Measurements from ENCODE around the gene FOLR1.

Gene FOLR1

DNA sequence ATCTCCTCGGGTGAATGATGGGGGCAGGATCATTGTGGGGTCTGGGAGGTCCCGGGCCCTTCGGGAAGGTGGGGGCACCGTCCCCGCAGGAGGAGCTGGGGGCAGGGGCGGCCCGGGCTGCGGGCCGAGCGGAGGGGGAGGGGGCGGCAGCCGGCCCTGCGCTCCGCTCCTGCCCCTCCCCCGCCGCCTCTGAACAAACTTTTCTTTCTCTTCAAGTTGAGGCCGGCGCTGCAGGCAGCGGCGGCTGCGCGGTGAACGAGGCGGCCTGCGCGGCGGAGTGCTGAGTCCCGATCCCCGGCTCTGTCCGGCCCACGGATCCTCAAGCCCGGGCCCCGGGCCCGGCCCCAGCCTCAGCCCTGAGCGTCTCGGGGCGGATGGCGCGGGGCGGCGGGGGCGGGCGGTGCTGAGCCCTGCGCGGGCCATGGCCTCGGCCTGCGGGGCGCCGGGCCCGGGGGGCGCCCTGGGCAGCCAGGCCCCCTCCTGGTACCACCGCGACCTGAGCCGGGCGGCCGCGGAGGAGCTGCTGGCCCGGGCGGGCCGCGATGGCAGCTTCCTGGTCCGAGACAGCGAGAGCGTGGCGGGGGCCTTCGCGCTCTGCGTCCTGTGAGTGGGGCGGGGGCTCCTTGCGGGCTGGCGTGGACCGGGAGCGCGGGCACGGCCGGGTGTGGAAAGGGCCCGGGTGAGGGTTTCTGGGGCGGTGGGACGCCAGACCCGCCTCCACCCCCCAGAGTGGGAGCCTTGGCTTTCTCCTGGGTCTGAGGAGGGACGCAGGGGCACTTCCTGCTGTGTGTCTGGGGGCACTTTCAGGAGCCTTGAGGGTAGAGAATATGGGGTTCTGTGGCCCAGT is 32.8 kb downstream of the FOLR1 start, which contains the start of gene INPPL1:
Gene INPPL1, plus strand, starts transcription at position 204 of the 847 bp plus-strand sequence. Its CDS starts 218 bp downstream, at position 422.
- no peak for DNase-seq

DNA sequence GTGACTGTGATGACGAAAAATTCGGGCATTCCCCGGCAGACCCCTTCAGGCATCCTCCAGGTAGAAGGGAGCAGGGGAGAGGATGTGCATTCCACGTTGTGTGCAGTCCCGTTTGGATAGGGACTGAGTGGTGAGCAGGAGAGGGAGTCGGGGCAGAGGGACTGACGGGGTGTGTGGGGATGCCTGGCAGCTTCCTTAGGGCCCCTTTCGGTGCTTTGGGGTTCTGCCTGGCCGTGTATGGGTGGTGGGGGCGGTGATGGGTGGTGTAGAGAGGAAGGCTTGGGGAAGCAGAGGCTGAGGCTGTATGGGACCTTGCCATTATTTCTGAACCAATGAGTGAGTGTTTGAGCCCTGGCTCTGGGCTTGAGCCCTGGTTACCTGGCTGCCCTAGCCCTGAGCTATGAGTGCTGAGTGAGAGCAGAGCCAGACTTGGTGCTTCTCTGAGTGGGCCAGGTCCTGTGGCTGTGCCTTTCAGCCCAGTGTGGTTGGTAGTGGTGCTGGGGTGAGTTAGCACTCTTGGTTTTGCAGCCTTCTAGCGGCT is 33.5 kb downstream of the FOLR1 start:
- no peak for DNase-seq

DNA sequence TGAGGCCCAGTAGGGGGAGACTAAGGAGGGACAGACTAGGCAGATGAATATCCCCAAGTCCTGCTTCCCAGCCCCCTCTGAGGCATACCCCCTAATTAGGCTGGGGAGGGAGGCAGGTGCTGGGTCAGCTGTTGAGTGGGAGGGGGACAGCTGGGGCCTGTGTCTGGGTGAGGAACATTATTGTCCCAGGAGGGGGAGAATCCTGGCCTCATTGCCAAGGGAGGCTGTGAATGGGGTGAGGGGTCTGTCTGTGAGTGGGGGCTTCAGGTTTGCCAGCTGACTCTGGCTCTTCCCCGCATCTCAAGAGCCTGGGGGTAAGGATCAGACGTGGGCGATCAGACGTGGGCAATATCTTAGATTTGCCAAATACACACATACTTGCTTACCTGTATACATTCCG is 34.8 kb downstream of the FOLR1 start:
- DNase-seq = no peak

DNA sequence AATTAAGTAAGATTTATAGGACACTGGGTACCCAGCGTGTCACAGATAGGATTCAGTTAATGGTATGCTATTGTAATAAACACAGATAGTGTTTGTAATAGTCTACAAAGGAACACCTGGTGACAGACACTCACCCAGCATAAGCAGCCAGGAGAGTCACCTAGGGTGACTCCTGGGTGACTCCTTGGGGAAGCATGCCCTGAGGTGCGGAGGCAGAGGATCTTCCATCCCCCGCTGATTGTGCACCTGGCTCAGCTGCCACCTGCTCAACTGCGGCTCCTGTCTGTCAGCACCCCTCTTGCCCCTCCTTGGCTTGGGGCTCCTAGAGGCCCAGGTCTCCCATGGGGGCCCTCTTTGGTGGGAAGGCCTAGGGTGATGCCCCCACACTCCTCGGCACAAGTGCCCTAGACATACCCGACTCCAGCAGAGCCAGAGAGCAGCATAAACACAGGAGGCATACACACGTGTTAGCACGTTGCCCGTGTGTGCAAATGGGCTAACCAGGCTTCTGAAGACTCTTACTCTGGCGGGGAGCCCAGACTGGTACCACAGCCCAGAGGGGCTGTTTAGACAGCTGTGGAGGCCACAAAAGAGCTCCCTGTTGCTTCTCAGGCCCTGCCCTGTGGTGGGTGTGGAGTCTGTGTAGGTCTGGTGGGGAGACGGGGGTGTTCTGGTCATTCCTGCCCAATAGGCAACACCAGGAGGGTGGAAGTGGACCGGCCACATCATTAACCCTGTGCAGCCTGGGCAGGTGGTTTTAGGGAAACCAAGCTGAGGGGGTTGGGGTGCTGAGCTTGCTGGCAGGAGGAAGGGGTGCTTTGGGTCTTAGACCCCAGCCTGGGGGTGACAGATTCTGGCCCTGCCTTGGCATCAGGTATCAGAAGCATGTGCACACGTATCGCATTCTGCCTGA is 35.6 kb downstream of the FOLR1 start:
- peak; percentile 5 for DNase-seq

DNA sequence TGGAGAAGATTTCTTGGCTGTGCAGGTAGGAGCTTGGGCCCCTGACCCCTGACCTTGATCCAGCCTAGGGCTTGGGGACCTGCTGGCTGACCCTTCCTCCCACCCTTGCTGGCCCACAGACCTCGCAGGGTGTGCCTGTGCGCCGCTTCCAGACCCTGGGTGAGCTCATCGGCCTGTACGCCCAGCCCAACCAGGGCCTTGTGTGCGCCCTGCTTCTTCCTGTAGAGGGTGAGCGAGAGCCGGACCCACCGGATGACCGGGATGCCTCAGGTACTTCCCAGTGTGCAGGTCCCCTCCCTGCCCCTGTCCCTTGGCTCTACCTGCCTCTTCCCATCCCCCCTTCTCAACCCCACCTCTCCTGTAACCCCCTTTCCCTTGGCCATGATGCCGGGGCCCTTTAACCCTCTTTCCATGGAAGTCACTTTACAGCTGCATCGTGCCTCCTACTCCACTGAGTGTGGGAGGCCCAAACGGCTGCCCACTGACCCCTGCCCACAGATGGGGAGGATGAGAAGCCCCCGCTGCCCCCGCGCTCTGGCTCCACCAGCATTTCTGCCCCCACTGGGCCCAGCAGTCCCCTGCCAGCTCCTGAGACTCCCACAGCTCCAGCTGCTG is 36.4 kb downstream of the FOLR1 start:
- DNase-seq = no peak

DNA sequence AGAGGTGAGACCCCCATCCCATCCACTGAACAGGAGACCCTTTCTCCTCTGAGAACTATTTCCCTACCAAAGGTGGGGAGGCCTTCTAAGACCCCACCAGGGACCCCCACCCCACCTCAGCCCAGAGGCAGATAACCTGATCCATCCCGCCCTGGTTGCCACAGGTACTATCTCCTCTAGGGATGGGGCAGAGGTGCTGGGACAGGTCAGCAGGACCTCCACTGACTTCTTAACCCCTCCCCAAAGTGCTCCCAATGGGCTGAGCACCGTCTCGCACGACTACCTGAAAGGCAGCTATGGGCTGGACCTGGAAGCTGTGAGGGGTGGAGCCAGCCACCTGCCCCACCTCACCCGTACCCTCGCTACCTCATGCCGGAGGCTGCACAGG is 36.9 kb downstream of the FOLR1 start:
- no peak for DNase-seq

DNA sequence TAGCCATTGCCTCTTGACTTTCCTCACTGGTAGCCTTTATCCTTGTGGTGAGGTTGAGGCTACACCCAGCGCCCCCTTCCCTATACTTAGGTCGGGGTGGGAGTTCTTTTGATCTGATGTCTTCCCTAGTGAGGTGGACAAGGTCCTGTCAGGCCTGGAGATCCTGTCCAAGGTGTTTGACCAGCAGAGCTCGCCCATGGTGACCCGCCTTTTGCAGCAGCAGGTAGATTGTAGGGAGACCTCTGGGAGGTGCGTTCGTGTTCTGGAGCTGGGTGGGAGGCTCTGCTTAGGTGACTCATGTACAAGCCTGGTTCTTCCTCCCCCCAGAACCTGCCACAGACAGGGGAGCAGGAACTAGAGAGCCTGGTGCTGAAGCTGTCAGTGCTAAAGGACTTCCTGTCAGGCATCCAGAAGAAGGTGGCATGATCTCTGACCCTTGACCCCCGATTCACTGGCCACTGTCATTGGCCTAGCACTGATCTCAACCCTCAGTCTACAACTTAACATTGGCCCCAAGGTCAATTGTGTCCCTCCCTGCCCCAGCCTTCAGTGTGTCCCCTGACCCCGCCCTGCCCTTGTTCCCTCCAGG is 37.5 kb downstream of the FOLR1 start:
- no peak for DNase-seq

DNA sequence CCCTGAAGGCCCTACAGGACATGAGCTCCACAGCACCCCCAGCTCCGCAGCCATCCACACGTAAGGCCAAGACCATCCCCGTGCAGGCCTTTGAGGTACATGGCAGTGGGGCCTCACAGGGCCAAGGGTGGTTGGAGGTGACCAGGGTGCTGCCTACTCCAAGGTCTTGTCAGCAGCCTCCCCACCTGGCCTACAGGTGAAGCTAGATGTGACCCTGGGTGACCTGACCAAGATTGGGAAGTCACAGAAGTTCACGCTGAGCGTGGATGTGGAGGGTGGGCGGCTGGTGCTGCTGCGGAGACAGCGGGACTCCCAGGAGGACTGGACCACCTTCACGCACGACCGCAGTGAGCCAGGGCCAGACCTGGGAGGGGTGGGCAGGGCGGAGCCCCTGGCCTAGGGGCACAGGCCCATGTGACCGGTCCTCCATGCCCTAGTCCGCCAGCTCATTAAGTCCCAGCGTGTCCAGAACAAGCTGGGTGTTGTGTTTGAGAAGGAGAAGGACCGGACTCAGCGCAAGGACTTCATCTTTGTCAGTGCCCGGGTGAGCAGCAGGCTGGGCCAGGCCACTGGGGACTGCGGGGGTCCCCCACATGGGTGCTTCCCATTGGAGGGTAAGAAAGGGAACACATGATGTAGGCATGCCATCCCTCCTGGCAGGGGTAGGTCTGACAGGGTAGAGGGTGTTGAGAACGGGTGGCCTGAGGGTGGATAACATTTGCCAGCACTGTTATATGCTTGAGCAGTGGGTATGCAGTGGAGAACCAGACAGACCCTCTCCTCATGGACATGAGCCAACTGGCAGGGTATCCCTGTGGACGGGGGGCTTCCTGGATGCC is 38.2 kb downstream of the FOLR1 start:
- no peak for DNase-seq

DNA sequence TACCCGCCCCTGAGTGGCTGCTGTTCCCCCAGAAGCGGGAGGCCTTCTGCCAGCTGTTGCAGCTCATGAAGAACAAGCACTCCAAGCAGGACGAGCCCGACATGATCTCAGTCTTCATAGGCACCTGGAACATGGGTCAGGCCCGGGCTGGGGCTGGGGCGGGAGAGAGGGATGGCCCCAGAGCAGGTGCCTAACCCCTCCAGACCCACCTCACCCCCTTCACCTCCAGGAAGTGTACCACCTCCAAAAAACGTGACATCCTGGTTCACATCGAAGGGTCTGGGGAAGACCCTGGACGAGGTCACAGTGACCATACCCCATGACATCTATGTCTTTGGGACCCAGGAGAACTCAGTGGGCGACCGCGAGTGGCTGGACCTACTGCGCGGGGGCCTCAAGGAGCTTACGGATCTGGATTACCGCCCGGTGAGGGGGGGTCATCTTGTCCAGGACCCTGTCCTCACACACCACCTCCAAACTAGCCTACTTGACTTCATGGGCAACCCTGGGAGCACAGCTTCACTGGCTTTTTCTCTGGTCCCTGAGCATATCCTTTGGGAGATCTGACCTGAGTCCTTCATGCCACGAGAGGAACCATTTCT is 38.9 kb downstream of the FOLR1 start:
- no peak for DNase-seq

DNA sequence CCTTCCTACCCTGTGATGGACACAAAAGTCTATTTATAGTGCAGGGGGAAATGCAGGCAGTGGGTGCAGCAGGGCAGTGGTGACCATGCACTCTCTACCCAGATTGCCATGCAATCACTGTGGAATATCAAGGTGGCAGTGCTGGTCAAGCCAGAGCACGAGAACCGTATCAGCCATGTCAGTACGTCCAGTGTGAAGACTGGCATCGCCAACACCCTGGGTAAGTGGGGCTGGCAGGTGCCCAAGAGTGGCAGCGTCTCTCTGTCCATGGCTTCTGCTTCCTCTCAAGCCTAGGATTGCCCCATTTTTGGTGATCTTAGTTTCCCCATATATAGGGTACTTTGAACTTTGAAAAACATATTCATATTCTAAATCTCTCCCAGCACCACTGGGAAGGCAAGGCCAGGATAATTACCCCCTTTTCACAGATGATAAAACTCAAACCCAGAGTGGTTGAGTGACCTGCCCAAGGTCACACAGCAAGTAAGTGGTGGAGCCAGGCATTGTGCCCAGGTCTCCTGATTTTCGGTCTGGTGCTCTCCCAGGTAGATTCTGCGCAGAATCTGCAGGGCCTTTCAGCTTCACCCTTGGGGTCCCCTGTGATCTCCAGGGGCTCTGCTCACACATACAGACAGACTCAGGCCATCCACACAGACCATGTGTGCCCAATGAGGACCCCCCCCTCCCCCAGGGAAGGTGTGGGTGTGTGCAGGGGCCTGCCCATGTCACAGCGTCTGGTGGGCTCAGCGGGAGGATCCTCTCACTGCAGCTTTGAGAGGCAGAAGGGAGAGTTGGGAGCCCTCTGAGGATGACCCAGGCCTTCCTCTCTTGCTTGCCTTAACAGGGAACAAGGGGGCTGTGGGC is 39.7 kb downstream of the FOLR1 start:
- no peak for DNase-seq

DNA sequence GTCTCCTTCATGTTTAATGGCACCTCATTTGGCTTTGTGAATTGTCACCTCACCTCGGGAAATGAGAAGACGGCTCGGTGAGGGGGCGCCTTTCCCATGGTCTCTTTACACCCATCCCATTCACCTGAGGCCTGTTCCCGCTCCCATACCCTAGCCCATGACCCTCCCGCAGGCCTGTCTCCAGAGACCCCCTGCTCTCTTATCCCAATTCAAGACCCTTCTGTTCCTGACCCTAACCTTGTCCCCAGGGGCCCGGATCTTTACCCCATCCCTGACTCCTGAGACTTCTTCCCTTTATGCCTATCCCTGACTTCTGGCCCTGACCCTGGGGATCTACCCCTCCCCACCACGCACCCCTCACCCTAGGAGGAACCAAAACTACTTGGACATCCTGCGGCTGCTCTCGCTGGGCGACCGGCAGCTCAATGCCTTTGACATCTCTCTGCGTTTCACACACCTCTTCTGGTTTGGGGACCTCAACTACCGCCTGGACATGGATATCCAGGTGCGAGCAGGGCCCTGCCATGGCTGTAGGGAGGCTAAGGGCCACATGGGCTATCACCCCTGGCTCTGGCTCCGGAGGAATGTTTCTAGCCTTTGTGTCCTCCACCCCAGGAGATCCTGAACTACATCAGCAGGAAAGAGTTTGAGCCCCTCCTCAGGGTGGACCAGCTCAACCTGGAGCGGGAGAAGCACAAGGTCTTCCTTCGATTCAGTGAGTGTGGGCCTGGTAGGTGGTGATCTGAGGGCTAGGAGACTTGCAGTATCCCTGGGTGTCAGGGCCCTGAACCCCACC is 40.5 kb downstream of the FOLR1 start:
- no peak for DNase-seq

DNA sequence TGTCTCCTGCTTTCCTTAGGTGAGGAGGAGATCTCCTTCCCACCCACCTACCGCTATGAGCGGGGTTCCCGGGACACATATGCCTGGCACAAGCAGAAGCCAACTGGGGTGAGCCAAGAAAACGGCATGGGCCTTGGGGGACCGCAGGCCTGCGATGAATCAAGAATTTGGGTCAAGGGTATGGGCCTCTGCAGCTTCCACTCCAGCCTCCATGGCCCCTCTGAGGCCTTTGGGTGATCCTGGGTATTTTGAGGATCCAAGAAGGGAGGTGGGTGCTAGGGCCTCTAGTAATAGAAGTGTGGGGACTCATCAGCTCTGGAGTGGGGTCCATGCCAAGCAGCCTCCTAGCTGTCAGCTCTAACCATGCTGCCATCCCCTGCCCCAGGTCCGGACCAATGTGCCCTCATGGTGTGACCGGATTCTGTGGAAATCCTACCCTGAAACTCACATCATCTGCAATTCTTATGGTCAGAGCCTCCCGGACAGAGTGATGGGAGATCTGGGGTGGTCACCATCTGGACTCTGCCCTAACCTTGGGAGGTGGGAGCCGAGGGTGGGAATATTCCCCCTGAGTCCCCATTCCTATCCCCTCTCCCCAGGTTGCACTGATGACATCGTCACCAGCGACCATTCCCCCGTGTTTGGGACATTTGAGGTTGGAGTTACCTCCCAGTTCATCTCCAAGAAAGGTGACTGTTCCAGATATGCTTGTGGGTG is 41.3 kb downstream of the FOLR1 start:
- no peak for DNase-seq

DNA sequence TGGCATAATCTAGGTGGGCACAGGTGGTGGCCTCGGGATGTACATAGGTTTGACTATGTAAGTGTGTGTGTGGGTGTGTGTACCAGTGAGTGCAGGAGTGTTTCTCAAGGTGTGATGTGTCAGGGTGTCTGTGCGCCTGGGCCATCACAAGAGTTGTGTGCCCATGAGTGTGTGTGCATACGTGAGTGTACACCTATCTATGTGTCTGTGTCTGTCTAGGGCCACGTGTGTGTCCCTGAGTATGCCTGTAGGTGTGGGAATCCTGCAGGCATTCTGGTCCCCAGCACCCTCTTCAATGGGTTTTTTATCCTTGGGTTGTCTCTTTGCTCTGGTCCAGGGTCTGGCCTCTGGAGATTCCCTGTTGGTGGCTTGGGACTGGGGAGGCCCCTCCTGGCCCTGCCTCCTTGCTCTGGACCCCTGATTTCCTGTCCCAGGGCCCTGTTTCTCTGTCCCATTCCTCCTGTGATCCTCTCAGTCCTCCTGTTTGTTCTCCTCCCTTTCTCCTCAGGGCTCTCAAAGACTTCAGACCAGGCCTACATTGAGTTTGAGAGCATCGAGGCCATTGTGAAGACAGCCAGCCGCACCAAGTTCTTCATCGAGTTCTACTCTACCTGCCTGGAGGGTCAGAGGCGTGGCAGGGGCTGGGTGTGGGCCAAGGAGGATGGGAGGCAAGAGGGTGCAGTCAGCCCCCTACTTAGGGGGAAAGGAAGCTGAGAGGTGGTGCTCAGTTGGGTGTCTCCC is 42.0 kb downstream of the FOLR1 start:
- no peak for DNase-seq

DNA sequence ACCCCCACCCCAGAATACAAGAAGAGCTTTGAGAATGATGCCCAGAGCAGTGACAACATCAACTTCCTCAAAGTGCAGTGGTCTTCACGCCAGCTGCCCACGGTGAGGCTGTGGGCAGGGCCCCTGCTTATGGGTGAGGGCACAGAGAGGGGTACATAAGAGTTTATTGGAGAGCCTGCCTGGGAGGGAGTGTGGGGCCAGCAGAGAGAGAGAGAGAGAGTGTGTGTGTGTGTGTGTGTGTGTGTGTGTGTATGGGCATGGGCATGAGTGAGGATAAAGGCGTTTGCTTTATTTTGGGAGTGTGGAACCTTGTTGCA is 42.5 kb downstream of the FOLR1 start:
- no peak for DNase-seq

DNA sequence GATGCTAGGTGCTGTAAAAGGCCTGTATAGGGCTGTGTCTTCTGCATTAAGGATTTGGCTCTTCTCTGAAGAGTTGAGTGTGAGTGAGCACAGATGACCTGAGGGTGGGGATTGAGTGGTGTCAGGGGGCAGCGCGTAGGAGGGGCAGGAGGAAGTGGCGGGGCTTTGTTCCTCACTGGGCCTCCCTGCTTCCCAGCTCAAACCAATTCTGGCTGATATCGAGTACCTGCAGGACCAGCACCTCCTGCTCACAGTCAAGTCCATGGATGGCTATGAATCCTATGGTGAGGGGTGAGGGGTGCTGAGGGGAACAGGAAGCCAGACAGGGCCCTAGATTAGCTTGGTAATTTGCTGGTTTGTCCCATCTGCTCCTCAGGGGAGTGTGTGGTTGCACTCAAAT is 43.0 kb downstream of the FOLR1 start:
- no peak for DNase-seq

DNA sequence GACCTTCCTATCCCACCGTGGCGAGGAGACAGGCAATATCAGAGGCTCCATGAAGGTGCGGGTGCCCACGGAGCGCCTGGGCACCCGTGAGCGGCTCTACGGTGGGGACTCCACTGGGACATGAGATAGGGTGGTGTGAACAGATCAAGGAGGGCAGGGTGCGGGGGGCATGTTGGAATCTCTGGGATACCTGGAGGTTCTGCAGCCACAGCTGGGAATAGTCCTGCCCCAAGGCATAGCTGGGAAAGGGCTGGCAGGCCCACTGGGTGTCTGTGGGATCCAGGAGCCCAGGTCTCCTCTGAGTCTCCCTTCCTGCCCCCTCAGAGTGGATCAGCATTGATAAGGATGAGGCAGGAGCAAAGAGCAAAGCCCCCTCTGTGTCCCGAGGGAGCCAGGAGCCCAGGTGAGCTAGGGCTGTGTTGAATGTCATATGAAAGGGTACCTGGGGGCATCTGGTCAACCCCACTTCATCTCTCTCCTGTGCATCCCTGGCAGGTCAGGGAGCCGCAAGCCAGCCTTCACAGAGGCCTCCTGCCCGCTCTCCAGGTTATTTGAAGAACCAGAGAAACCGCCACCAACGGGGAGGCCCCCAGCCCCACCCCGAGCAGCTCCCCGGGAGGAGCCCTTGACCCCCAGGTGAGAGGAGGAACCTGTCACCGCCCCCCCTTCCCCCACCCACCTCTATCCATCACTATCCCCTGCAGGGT is 43.6 kb downstream of the FOLR1 start:
- DNase-seq = no peak

DNA sequence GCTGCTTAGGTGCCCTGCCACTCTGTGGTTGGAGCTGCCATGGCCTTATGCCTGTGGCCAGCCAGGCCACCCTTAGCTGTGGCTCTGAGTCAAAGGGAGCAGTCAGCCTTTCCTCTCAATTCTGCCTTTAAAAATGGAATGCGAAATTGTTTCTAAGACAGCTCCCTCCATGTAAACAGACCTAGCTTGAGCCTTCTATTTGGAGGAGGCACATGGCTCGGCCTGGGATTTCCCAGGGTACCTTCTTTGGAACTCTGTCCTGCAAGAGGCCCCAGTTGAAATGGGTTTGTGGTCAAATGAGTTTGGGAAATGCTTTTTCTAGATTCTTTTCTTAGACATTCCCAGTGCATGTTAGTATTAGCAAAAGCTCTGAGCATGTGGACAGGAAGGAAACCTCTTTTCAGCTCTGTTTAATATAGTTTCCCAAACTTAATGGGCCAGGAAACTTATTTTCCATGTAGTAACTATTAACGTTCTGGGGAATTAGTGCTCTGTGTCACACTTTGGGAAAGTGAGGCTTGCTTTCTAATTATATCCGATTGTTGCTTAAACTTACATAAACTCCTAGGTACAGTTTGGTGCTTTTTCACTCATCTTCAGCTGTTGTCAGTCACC is 44.2 kb downstream of the FOLR1 start:
- DNase-seq = no peak
